Fibroblast of lung (primary cell): Measurements from ENCODE around the gene ZNHIT6. TPM values are rescaled to one million over a fixed set of nuclear protein-coding genes. Genes with fewer than 3 reads are reported as not detected.

Experiments used
- DNase-seq, 2 donors: peaks; one replicate each; pipeline versions ENCODE4 v3.0.0 to v3.0.0-alpha.2; 2010; ENCODE audit warnings: low read depth in 2 of 2
- H2AFZ ChIP-seq: 2 replicates; pipeline ENCODE4 v1.5.1; 2012; ENCODE audit warnings: low read length, control low read depth, inconsistent platforms
- H3K27ac ChIP-seq: 2 replicates; pipeline ENCODE4 v1.5.1; 2011; ENCODE audit warnings: low read length, control low read depth; ENCODE audit not compliant: insufficient read depth
- H3K27me3 ChIP-seq: 2 replicates; pipeline ENCODE4 v1.5.1; 2011; ENCODE audit warnings: mild to moderate bottlenecking, low read length; ENCODE audit not compliant: control insufficient read depth, insufficient read depth
- H3K36me3 ChIP-seq: 2 replicates; pipeline ENCODE4 v1.5.1; 2011; ENCODE audit warnings: low read length; ENCODE audit not compliant: control insufficient read depth, insufficient read depth
- H3K4me1 ChIP-seq: 2 replicates; pipeline ENCODE4 v1.5.1; 2011; ENCODE audit warnings: low read length; ENCODE audit not compliant: control insufficient read depth, insufficient read depth; ENCODE audit errors: extremely low read depth
- H3K4me2 ChIP-seq: 2 replicates; pipeline ENCODE4 v1.5.1; 2011; ENCODE audit warnings: low read length, control low read depth; ENCODE audit not compliant: insufficient read depth; ENCODE audit errors: extremely low read depth
- H3K4me3 ChIP-seq, 4 experiments: fragments of 200-600 bp in 1 of 4; sonication (generic) in 1 of 4; replicated peaks in 1 of 4; 2 replicates each; pipeline ENCODE4 v1.5.1; 2011 to 2016; ENCODE audit warnings: low read length in 4 of 4, low read depth in 3 of 4, mild to moderate bottlenecking in 3 of 4, control low read depth in 2 of 4, inconsistent platforms in 1 of 4, mixed read lengths in 1 of 4; ENCODE audit not compliant: insufficient read depth in 1 of 4; ENCODE audit errors: control extremely low read depth in 1 of 4
- H3K79me2 ChIP-seq: 2 replicates; pipeline ENCODE4 v1.5.1; 2012; ENCODE audit warnings: mild to moderate bottlenecking, low read length, inconsistent platforms; ENCODE audit not compliant: control insufficient read depth, insufficient read depth
- H3K9ac ChIP-seq: 2 replicates; pipeline ENCODE4 v1.5.1; 2011; ENCODE audit warnings: mild to moderate bottlenecking, low read length, control low read depth; ENCODE audit not compliant: insufficient read depth
- H3K9me3 ChIP-seq: 2 replicates; pipeline ENCODE4 v1.5.1; 2012; ENCODE audit warnings: low read depth, low read length; ENCODE audit not compliant: control insufficient read depth, insufficient read depth
- H4K20me1 ChIP-seq: 2 replicates; pipeline ENCODE4 v1.5.1; 2011; ENCODE audit warnings: low read length; ENCODE audit not compliant: control insufficient read depth, insufficient read depth; ENCODE audit errors: extremely low read depth
- CTCF ChIP-seq, 2 donors: IDR thresholded peaks in 1 of 2; conservative IDR thresholded peaks in 1 of 2; 1 replicate in 1 of 2; 2 replicates in 1 of 2; pipeline ENCODE4 v1.5.1; 2011 to 2012; ENCODE audit warnings: low read length in 2 of 2, control low read depth in 1 of 2, inconsistent platforms in 1 of 2, low read depth in 1 of 2, mild to moderate bottlenecking in 1 of 2
- EZH2 ChIP-seq: IDR thresholded peaks from 2 replicates; pipeline ENCODE4 v1.5.1; 2012; ENCODE audit warnings: low read length, control low read depth, mild to moderate bottlenecking; ENCODE audit errors: missing control alignments
- polyA plus RNA-seq, 2 donors: library from polyadenylated mRNA; depleted of rRNA in 1 of 2; stranded (reverse) in 1 of 2; unstranded in 1 of 2; fragments of >200 nt; gene quantifications; 2 replicates each; pipeline ENCODE4 v1.2.1, GENCODE V29; 2011 to 2012; ENCODE audit warnings: missing spikeins in 1 of 2
- total RNA-seq: library from RNA; depleted of rRNA; stranded (reverse); fragments of >200 nt; gene quantifications from 2 replicates; pipeline ENCODE4 v1.2.1, GENCODE V29; 2014

The ZNHIT6 gene
- total and polyA plus RNA-seq, 2 donors (not counting 1 experiment from before 2014, with no cell fraction given): 14.3 to 15.5 TPM

GRCh38 chr1:85601901-85602300 lies 106.3 kb downstream of the ZNHIT6 start:
- H3K4me3 ChIP-seq: no peak overlapping the region
- no peaks in the 10 kb centered on the region for H3K27me3 ChIP-seq
- no peak overlapping the region for H3K27ac ChIP-seq
- no peaks in the 10 kb centered on the region for H3K9me3 ChIP-seq
- H3K36me3 ChIP-seq: no peaks in the 10 kb centered on the region
- TF ChIP-seq CTCF (conservative IDR thresholded peaks at IDR 0.05 in 1 of 2, IDR thresholded peaks at IDR 0.05 in 1 of 2; ENCODE audit: low read depth in 1 of 2, low read length in 2 of 2): no peak
- TF ChIP-seq EZH2: no peak
- no peak for DNase-seq
- no peak overlapping the region for H2AFZ ChIP-seq
- no peak overlapping the region for H3K4me2 ChIP-seq
- no peaks in the 10 kb centered on the region for H3K79me2 ChIP-seq
- H3K4me1 ChIP-seq: peaks cover 11% of the 10 kb centered on the region
- H3K9ac ChIP-seq: no peak overlapping the region
- no peaks in the 10 kb centered on the region for H4K20me1 ChIP-seq

- no peaks in the 10 kb centered on the region for H3K4me1 ChIP-seq
- H3K27me3 ChIP-seq: no peaks in the 10 kb centered on the region
- H4K20me1 ChIP-seq: no peaks in the 10 kb centered on the region
- H3K36me3 ChIP-seq: no peaks in the 10 kb centered on the region
- no peak for DNase-seq
- H3K27ac ChIP-seq: no peak overlapping the region
- H3K9me3 ChIP-seq: no peaks in the 10 kb centered on the region
- no peaks in the 10 kb centered on the region for H3K79me2 ChIP-seq
- TF ChIP-seq EZH2 (no peak), CTCF (conservative IDR thresholded peaks at IDR 0.05 in 1 of 2, IDR thresholded peaks at IDR 0.05 in 1 of 2; ENCODE audit: low read depth in 1 of 2, low read length in 2 of 2) (no peak)
- no peak overlapping the region for H3K4me2 ChIP-seq
- no peak overlapping the region for H3K4me3 ChIP-seq
- no peak overlapping the region for H2AFZ ChIP-seq
- H3K9ac ChIP-seq: no peak overlapping the region
Measured at GRCh38 chr1:85599681-85600080, 108.6 kb downstream of the ZNHIT6 start.

Other genes starting within 250 kb of the ZNHIT6 start
- gene DDAH1, start 243.3 kb downstream of the ZNHIT6 start, total RNA-seq: 22.6 and 50.0 TPM in 2 replicates
- gene DDAH1, start 243.3 kb downstream of the ZNHIT6 start, polyA plus RNA-seq: 164 and 218 TPM in 2 replicates
- 48.5 and 146 TPM in 2 replicates for gene CCN1, start 127.7 kb downstream of the ZNHIT6 start, total RNA-seq
- 531 and 635 TPM in 2 replicates for gene CCN1, start 127.7 kb downstream of the ZNHIT6 start, polyA plus RNA-seq